Neural progenitor cell (in vitro differentiated cells): ENCODE results near the gene RPL10A. TPM values are rescaled to one million over a fixed set of nuclear protein-coding genes. Genes with fewer than 3 reads are reported as not detected.
A peak's percentile ranks its signal among the peaks of the same experiment; 100 is the strongest.

Experiments used
- DNase-seq: peaks from one replicate; pipeline ENCODE4 v3.0.0-alpha.2; 2016; ENCODE audit warnings: low spot score
- H2AFZ ChIP-seq: fragments of 200-600 bp; sonication (generic); replicated peaks from 2 replicates; pipeline ENCODE4 v1.6.1; 2016; ENCODE audit warnings: antibody characterized with exemption
- H3F3A ChIP-seq: fragments of 200-600 bp; sonication (generic); 2 replicates; pipeline ENCODE4 v1.6.1; 2016; ENCODE audit warnings: antibody characterized with exemption, low read depth
- H3K27ac ChIP-seq: fragments of 200-600 bp; sonication (generic); 2 replicates; pipeline ENCODE4 v1.5.1; 2016; ENCODE audit warnings: mild to moderate bottlenecking
- H3K27me3 ChIP-seq: fragments of 200-600 bp; sonication (generic); 2 replicates; pipeline ENCODE4 v1.6.1; 2016; ENCODE audit warnings: mild to moderate bottlenecking, moderate library complexity
- H3K36me3 ChIP-seq: fragments of 200-600 bp; sonication (generic); 2 replicates; pipeline ENCODE4 v1.5.1; 2016
- H3K4me1 ChIP-seq: fragments of 200-600 bp; sonication (generic); 2 replicates; pipeline ENCODE4 v1.6.1; 2016; ENCODE audit warnings: mixed run types
- H3K4me2 ChIP-seq: fragments of 200-600 bp; sonication (generic); 2 replicates; pipeline ENCODE4 v1.6.1; 2016
- H3K4me3 ChIP-seq: fragments of 200-600 bp; sonication (generic); 2 replicates; pipeline ENCODE4 v1.5.1; 2016
- H3K79me2 ChIP-seq: fragments of 200-600 bp; sonication (generic); 2 replicates; pipeline ENCODE4 v1.6.1; 2016; ENCODE audit warnings: low read depth
- H3K9ac ChIP-seq: fragments of 200-600 bp; sonication (generic); 2 replicates; pipeline ENCODE4 v1.6.1; 2016
- H3K9me3 ChIP-seq: fragments of 200-600 bp; sonication (generic); 2 replicates; pipeline ENCODE4 v1.5.1; 2016; ENCODE audit warnings: low read depth
- H4K20me1 ChIP-seq: fragments of 200-600 bp; sonication (generic); 2 replicates; pipeline ENCODE4 v1.6.1; 2016; ENCODE audit warnings: low read depth
- H3K27ac Mint-ChIP-seq: 3 replicates; pipeline ENCODE4 v1.8.0; 2021; ENCODE audit warnings: mixed read lengths
- H3K27me3 Mint-ChIP-seq: 2 replicates; pipeline ENCODE4 v1.8.0; 2022; ENCODE audit warnings: low read depth, mild to moderate bottlenecking, inconsistent platforms, moderate library complexity, mixed read lengths; ENCODE audit not compliant: insufficient read depth
- H3K36me3 Mint-ChIP-seq: 3 replicates; pipeline ENCODE4 v1.8.0; 2021; ENCODE audit warnings: mixed read lengths
- H3K4me1 Mint-ChIP-seq: 3 replicates; pipeline ENCODE4 v1.8.0; 2021; ENCODE audit warnings: mixed read lengths
- H3K4me3 Mint-ChIP-seq: 3 replicates; pipeline ENCODE4 v1.8.0; 2021; ENCODE audit warnings: mild to moderate bottlenecking, moderate library complexity, mixed read lengths
- H3K9me3 Mint-ChIP-seq: 3 replicates; pipeline ENCODE4 v1.8.0; 2020; ENCODE audit warnings: mixed read lengths
- EZH2 ChIP-seq: fragments of 200-600 bp; sonication (generic); IDR thresholded peaks from 2 replicates; pipeline ENCODE4 v1.6.1; 2017; ENCODE audit warnings: antibody characterized with exemption, mild to moderate bottlenecking, moderate library complexity
- EZH2phosphoT487 ChIP-seq: fragments of 200-600 bp; sonication (generic); IDR thresholded peaks from 2 replicates; pipeline ENCODE4 v1.6.1; 2017; ENCODE audit warnings: antibody characterized with exemption
- total RNA-seq: library from RNA; depleted of rRNA; stranded (reverse); fragments of >200 nt; gene quantifications from 2 replicates; pipeline ENCODE4 v1.2.3, GENCODE V29; 2015; ENCODE audit warnings: low replicate concordance
- TF ChIP-seq, protein P1 (sequence below): fragments of 200-600 bp; sonication (generic); IDR thresholded peaks from 2 replicates; pipeline ENCODE4 v1.5.1; 2017; ENCODE audit warnings: antibody characterized with exemption, mild to moderate bottlenecking

Gene RPL10A
- total RNA-seq, 1 donor from 2014 or later, result 2,002 TPM

DNA sequence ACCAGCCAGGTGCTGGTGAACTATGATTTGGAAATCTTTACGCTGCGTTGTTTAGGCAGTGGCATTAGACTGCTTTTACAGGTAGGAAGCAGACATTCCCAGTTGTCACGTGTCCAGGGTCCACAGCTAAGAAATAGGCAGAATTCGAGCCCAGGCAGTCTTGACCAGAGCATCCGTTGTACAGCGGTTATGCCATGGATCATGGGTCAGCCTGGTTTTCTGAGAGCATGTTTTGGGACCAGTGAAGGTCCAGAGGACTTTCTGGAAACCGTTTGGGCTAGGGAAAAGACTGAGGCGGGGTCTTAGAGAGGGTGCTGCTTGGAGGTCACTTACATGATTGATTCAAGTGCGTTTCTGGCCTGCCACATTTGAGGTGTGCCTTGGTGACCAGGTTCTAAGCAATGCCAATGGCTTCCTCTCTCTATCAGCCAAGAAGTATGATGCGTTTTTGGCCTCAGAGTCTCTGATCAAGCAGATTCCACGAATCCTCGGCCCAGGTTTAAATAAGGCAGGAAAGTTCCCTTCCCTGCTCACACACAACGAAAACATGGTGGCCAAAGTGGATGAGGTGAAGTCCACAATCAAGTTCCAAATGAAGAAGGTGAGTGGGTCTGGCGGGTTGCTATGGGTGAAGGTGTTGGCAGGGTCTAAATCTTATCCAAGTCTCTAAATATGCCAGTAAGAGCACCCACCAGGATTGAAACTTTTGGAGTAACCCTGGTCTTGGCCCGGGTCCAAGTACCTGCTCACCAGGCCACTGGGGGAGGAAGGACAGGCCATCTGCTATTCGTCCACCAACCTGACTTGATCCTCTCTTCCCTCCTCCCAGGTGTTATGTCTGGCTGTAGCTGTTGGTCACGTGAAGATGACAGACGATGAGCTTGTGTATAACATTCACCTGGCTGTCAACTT lies 1.8 kb downstream of the RPL10A start:
- H3K4me3 ChIP-seq, result peak overlapping the region; percentile 81
- H4K20me1 ChIP-seq, result peaks cover 60% of the 10 kb centered on the region
- peaks cover 72% of the 10 kb centered on the region for H3F3A ChIP-seq
- Mint-ChIP-seq H3K27me3 (peaks cover 13% of the 10 kb centered on the region), H3K27ac (peak overlapping the region; percentile 84), H3K4me1 (peaks cover 32% of the 10 kb centered on the region), H3K36me3 (peaks cover 31% of the 10 kb centered on the region), H3K9me3 (no peaks in the 10 kb centered on the region), H3K4me3 (peak overlapping the region; percentile 93)
- no peaks in the 10 kb centered on the region for H3K9me3 ChIP-seq
- no peak for DNase-seq
- H3K4me1 ChIP-seq, result peaks cover 19% of the 10 kb centered on the region
- H3K36me3 ChIP-seq, result no peaks in the 10 kb centered on the region
- TF ChIP-seq EZH2phosphoT487, result no peak
- TF ChIP-seq EZH2, result no peak
- TF ChIP-seq, protein P1, sequence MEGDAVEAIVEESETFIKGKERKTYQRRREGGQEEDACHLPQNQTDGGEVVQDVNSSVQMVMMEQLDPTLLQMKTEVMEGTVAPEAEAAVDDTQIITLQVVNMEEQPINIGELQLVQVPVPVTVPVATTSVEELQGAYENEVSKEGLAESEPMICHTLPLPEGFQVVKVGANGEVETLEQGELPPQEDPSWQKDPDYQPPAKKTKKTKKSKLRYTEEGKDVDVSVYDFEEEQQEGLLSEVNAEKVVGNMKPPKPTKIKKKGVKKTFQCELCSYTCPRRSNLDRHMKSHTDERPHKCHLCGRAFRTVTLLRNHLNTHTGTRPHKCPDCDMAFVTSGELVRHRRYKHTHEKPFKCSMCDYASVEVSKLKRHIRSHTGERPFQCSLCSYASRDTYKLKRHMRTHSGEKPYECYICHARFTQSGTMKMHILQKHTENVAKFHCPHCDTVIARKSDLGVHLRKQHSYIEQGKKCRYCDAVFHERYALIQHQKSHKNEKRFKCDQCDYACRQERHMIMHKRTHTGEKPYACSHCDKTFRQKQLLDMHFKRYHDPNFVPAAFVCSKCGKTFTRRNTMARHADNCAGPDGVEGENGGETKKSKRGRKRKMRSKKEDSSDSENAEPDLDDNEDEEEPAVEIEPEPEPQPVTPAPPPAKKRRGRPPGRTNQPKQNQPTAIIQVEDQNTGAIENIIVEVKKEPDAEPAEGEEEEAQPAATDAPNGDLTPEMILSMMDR, result no peak
- peaks cover 6% of the 10 kb centered on the region for H3K27me3 ChIP-seq
- peak overlapping the region; percentile 44 for H3K27ac ChIP-seq
- H3K4me2 ChIP-seq, result peak overlapping the region; percentile 99
- no peak overlapping the region for H2AFZ ChIP-seq
- peak overlapping the region; percentile 94 for H3K9ac ChIP-seq
- peaks cover 45% of the 10 kb centered on the region for H3K79me2 ChIP-seq

DNA sequence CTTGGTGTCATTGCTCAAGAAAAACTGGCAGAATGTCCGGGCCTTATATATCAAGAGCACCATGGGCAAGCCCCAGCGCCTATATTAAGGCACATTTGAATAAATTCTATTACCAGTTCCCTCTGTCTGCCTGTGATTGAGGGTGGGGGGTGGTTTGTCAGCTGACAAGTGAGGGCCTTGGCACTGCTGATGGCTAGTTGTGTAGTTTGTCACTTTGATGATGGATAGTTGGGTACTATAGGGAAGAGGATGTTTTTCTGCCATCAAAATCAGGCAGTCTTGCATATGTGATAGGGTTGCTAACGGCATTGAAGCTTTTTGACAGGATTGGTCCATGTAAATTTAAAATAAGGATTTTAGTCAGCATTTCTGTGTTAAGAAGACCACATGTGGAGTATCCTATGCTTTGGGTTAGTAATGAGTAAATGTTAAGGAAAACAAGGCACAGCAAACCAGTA lies 2.5 kb downstream of the RPL10A start:
- TF ChIP-seq, protein P1, result no peak
- Histone ChIP-seq H3K36me3 (no peaks in the 10 kb centered on the region), H2AFZ (no peak overlapping the region), H3F3A (peaks cover 73% of the 10 kb centered on the region), H3K4me1 (peaks cover 19% of the 10 kb centered on the region), H3K27me3 (peaks cover 6% of the 10 kb centered on the region), H3K4me3 (peak overlapping the region; percentile 81), H3K27ac (no peak overlapping the region), H3K4me2 (peak overlapping the region; percentile 99), H3K79me2 (peaks cover 45% of the 10 kb centered on the region), H3K9ac (no peak overlapping the region), H3K9me3 (no peaks in the 10 kb centered on the region), H4K20me1 (peaks cover 60% of the 10 kb centered on the region)
- DNase-seq, result no peak
- Mint-ChIP-seq H3K27ac (no peak overlapping the region), H3K4me3 (peak overlapping the region; percentile 93), H3K36me3 (peaks cover 31% of the 10 kb centered on the region), H3K27me3 (peaks cover 13% of the 10 kb centered on the region), H3K9me3 (no peaks in the 10 kb centered on the region), H3K4me1 (peaks cover 32% of the 10 kb centered on the region)

DNA sequence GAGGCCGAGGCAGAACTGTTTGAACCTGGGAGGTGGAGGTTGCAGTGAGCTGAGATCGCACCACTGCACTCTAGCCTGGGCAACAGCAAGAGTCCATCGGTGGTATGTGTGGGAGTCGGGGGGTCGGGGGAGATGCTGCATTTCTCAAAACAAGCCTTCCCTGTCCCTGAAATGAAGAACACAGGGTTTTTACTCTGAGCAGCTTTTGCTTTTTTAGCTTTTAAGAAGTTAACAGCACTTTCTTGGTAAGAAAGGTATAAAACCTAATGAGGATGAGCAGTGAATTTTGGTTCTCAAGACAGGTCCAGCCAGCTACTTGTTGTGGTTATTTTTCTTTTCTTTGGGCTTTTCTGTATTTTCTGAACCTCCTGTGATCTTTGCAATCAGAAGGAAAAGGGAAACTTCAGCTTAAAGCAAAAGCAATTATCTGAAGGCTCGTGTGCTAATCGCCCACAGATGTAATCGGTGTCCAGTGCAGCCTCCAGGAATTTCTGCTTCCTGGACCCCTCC lies 3.7 kb downstream of the RPL10A start:
- Histone ChIP-seq H3K4me2 (peak overlapping the region; percentile 99), H3K4me3 (no peak overlapping the region), H3K9ac (no peak overlapping the region), H3K27me3 (peaks cover 6% of the 10 kb centered on the region), H3F3A (peaks cover 80% of the 10 kb centered on the region), H3K4me1 (peaks cover 19% of the 10 kb centered on the region), H4K20me1 (peaks cover 60% of the 10 kb centered on the region), H3K36me3 (no peaks in the 10 kb centered on the region), H3K9me3 (no peaks in the 10 kb centered on the region), H3K79me2 (peaks cover 45% of the 10 kb centered on the region), H3K27ac (peak overlapping the region; percentile 59), H2AFZ (no peak overlapping the region)
- no peak for TF ChIP-seq EZH2
- no peak for TF ChIP-seq EZH2phosphoT487
- TF ChIP-seq, protein P1, result no peak
- H3K4me3 Mint-ChIP-seq, result peak overlapping the region; percentile 38
- no peaks in the 10 kb centered on the region for H3K9me3 Mint-ChIP-seq
- H3K36me3 Mint-ChIP-seq, result peaks cover 31% of the 10 kb centered on the region
- peaks cover 13% of the 10 kb centered on the region for H3K27me3 Mint-ChIP-seq
- H3K27ac Mint-ChIP-seq, result peak overlapping the region; percentile 72
- DNase-seq, result no peak
- H3K4me1 Mint-ChIP-seq, result peaks cover 35% of the 10 kb centered on the region
